Sigmoid colon (tissue), 7 donors: ENCODE data around the gene NNMT. TPM values are rescaled to one million over a fixed set of nuclear protein-coding genes. Genes with fewer than 3 reads are reported as not detected.
A peak's percentile ranks its signal among the peaks of the same experiment; 100 is the strongest.

Experiments used
- DNase-seq: peaks from one replicate; pipeline ENCODE4 v3.0.0-alpha.2; 2019
- H3K27ac ChIP-seq, 4 donors: fragments of 200-600 bp; sonication (generic); one replicate each; pipeline ENCODE4 v1.5.1; 2016 to 2019; ENCODE audit warnings: mild to moderate bottlenecking in 1 of 4
- H3K27me3 ChIP-seq, 3 donors: fragments of 200-600 bp; sonication (generic); one replicate each; pipeline ENCODE4 v1.5.1; 2019; ENCODE audit warnings: mild to moderate bottlenecking in 1 of 3
- H3K36me3 ChIP-seq, 4 donors: fragments of 200-600 bp; sonication (generic); one replicate each; pipeline ENCODE4 v1.5.1; 2016 to 2019
- H3K4me1 ChIP-seq, 4 donors: fragments of 200-600 bp; sonication (generic); one replicate each; pipeline ENCODE4 v1.5.1; 2017 to 2019
- H3K4me3 ChIP-seq, 4 donors: fragments of 200-600 bp; sonication (generic); one replicate each; pipeline ENCODE4 v1.5.1; 2017 to 2019; ENCODE audit warnings: mild to moderate bottlenecking in 2 of 4, moderate library complexity in 1 of 4
- H3K9me3 ChIP-seq, 4 donors: fragments of 200-600 bp in 3 of 4; sonication (generic) in 3 of 4; one replicate each; pipeline versions ENCODE4 v1.5.1 to v1.6.1; 2013 to 2019
- CTCF ChIP-seq, 4 experiments: fragments of 450-650 bp in 3 of 4; fragments of 200-600 bp in 1 of 4; IDR thresholded peaks; one replicate each; pipeline ENCODE4 v1.5.1; 2016 to 2019; ENCODE audit warnings: antibody characterized with exemption in 4 of 4, mild to moderate bottlenecking in 3 of 4, moderate library complexity in 2 of 4
- EP300 ChIP-seq, 4 donors: sonication (generic); formaldehyde crosslinking; IDR thresholded peaks; one replicate each; pipeline ENCODE4 v1.6.1; 2017; ENCODE audit warnings: antibody characterized with exemption in 4 of 4
- POLR2A ChIP-seq, 2 donors: fragments of 450-650 bp; IDR thresholded peaks; one replicate each; pipeline ENCODE4 v1.6.1; 2016; ENCODE audit warnings: antibody characterized with exemption in 2 of 2, mild to moderate bottlenecking in 2 of 2, moderate library complexity in 2 of 2
- POLR2AphosphoS5 ChIP-seq, 4 donors: sonication (generic); formaldehyde crosslinking; IDR thresholded peaks; one replicate each; pipeline ENCODE4 v1.6.1; 2017; ENCODE audit warnings: antibody characterized with exemption in 4 of 4
- WGBS, 2 donors: extraction: QIAGEN DNeasy Blood & Tissue Kit; methylation state at CpG; one replicate each; pipeline ENCODE4 v1.1.7; 2013; 5-methylcytosine and 5-hydroxymethylcytosine counted together
- intact Hi-C: fragments of 100-400 bp; cut with DNase I; formaldehyde crosslinking; loops from one replicate; pipeline ENCODE4 v1.15.1; 2023
- polyA plus RNA-seq, 3 donors: library from polyadenylated mRNA; stranded (reverse); fragments of 200-250 nt; gene quantifications; one replicate each; pipeline ENCODE4 v1.2.3, GENCODE V29; 2013
- total RNA-seq, 4 donors: library from RNA; depleted of rRNA; stranded (reverse); fragments of >200 nt; gene quantifications; one replicate each; pipeline ENCODE4 v1.1.0, GENCODE V29; 2016
- donor health status: healthy with polysubstance abuse.
- donor health status: Bipolar disorder and iron deficiency.
- donor health status: healthy.

The NNMT gene
- total and polyA plus RNA-seq, 7 donors: 28.0 to 960 (median 208) TPM

GRCh38 chr11:114270531-114271270 is 25.5 kb upstream of the NNMT start:
- 83 to 89% methylated on average over 5 of the region's 5 CpGs for WGBS, 2 donors
- intact Hi-C loops: no loop called here
- H3K4me3 ChIP-seq: no peak overlapping the region
- no peaks in the 10 kb centered on the region for H3K36me3 ChIP-seq
- no peak for DNase-seq
- no peaks in the 10 kb centered on the region for H3K9me3 ChIP-seq
- TF ChIP-seq EP300 (IDR thresholded peaks at IDR 0.05): no peak
- TF ChIP-seq POLR2A (IDR thresholded peaks at IDR 0.05): no peak
- peak in 1 of 4 donors; percentile 41 for TF ChIP-seq POLR2AphosphoS5 (IDR thresholded peaks at IDR 0.05)
- TF ChIP-seq CTCF (IDR thresholded peaks at IDR 0.05): no peak
- H3K27ac ChIP-seq: no peak overlapping the region
- H3K27me3 ChIP-seq: no peaks in the 10 kb centered on the region
- H3K4me1 ChIP-seq: no peaks in the 10 kb centered on the region

GRCh38 chr11:114271316-114271715 is 24.9 kb upstream of the NNMT start:
- Histone ChIP-seq H3K4me3 (no peak overlapping the region), H3K4me1 (no peaks in the 10 kb centered on the region), H3K27ac (no peak overlapping the region), H3K36me3 (no peaks in the 10 kb centered on the region), H3K9me3 (no peaks in the 10 kb centered on the region), H3K27me3 (no peaks in the 10 kb centered on the region)
- DNase-seq: no peak
- WGBS, 2 donors: 61 to 72% methylated on average over 2 of the region's 2 CpGs
- TF ChIP-seq EP300 (IDR thresholded peaks at IDR 0.05) (no peak), POLR2AphosphoS5 (IDR thresholded peaks at IDR 0.05) (no peak), POLR2A (IDR thresholded peaks at IDR 0.05) (no peak), CTCF (IDR thresholded peaks at IDR 0.05) (no peak)
- intact Hi-C loops: no loop called here

GRCh38 chr11:114272311-114272710 is 23.9 kb upstream of the NNMT start:
- Histone ChIP-seq H3K4me3 (no peak overlapping the region), H3K4me1 (no peaks in the 10 kb centered on the region), H3K27me3 (no peaks in the 10 kb centered on the region), H3K9me3 (no peaks in the 10 kb centered on the region), H3K36me3 (no peaks in the 10 kb centered on the region), H3K27ac (no peak overlapping the region)
- TF ChIP-seq POLR2A (IDR thresholded peaks at IDR 0.05) (no peak), EP300 (IDR thresholded peaks at IDR 0.05) (no peak), CTCF (IDR thresholded peaks at IDR 0.05) (no peak), POLR2AphosphoS5 (IDR thresholded peaks at IDR 0.05) (no peak)
- intact Hi-C loops: no loop called here
- DNase-seq: no peak
- WGBS, 2 donors: 72 to 75% methylated on average over 4 of the region's 4 CpGs

- intact Hi-C loops: no loop called here
- TF ChIP-seq CTCF (IDR thresholded peaks at IDR 0.05): no peak
- no peak for TF ChIP-seq POLR2A (IDR thresholded peaks at IDR 0.05)
- no peak for TF ChIP-seq POLR2AphosphoS5 (IDR thresholded peaks at IDR 0.05)
- no peak for TF ChIP-seq EP300 (IDR thresholded peaks at IDR 0.05)
- 87 to 91% methylated on average over 3 of the region's 3 CpGs for WGBS, 2 donors
- Histone ChIP-seq H3K27ac (no peak overlapping the region), H3K36me3 (no peaks in the 10 kb centered on the region), H3K27me3 (no peaks in the 10 kb centered on the region), H3K9me3 (no peaks in the 10 kb centered on the region), H3K4me3 (no peak overlapping the region), H3K4me1 (no peaks in the 10 kb centered on the region)
- no peak for DNase-seq
Measured at GRCh38 chr11:114273071-114273470, 23.1 kb upstream of the NNMT start.
